GM12864 (cell line): ENCODE measurements around the gene PGGHG.
A peak's percentile ranks its signal among the peaks of the same experiment; 100 is the strongest.

Experiments used
- DNase-seq: peaks from one replicate; pipeline ENCODE4 v3.0.0-alpha.2; 2011; ENCODE audit warnings: low read depth
- H3K4me3 ChIP-seq: 2 replicates; pipeline ENCODE4 v1.5.1; 2011; ENCODE audit warnings: mild to moderate bottlenecking, low read depth, low read length, control low read depth
- TF ChIP-seq, protein P1 (sequence below): IDR thresholded peaks from 2 replicates; pipeline ENCODE4 v1.5.1; 2011; ENCODE audit warnings: low read depth, mild to moderate bottlenecking, moderate library complexity, low read length, control low read depth, inconsistent platforms; ENCODE audit errors: missing control alignments

PGGHG gene

DNA sequence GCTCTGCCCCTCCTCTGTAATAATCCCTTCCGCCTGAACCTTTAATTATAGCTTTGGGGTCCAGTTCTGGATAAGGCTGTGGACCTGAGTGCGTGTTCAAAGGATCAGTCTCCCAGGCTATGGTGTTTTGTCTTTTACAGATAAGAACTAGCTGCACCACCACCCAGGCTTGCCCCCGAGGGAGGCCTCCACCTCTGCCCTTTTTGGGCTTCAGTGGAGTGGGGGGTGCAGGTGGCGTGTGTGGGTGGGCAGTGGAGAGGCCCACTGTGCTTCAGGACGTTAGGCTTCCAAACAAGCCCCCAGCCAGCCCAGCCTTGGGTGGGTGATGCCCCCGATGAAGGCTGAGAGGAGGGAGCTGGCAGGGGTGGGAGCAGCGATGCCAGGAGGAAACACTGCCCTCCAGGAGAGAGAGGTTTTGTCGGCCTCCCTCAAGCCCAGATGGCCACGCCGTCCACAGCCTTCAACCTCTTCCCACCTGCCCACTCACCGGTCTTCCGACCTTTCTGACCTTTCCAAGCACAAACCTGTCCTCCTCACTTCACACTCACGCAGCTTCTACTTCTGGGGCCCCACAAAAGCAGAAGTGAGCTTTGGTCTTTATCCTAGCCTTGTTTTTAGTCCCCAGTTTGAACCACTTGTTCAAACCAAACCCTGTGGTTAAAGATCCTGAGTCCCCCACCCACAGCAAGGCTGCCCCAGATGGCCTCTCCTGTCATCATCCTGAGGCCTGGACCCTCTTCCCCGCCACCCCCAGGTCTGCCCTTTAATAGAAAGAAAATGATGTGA lies 31.8 kb upstream of the PGGHG start:
- DNase-seq: no peak
- no peak overlapping the region for H3K4me3 ChIP-seq
- TF ChIP-seq, protein P1, sequence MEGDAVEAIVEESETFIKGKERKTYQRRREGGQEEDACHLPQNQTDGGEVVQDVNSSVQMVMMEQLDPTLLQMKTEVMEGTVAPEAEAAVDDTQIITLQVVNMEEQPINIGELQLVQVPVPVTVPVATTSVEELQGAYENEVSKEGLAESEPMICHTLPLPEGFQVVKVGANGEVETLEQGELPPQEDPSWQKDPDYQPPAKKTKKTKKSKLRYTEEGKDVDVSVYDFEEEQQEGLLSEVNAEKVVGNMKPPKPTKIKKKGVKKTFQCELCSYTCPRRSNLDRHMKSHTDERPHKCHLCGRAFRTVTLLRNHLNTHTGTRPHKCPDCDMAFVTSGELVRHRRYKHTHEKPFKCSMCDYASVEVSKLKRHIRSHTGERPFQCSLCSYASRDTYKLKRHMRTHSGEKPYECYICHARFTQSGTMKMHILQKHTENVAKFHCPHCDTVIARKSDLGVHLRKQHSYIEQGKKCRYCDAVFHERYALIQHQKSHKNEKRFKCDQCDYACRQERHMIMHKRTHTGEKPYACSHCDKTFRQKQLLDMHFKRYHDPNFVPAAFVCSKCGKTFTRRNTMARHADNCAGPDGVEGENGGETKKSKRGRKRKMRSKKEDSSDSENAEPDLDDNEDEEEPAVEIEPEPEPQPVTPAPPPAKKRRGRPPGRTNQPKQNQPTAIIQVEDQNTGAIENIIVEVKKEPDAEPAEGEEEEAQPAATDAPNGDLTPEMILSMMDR: no peak

GRCh38 chr11:257766-258493 lies 31.0 kb upstream of the PGGHG start:
- TF ChIP-seq, protein P1: peak; percentile 50
- no peak overlapping the region for H3K4me3 ChIP-seq
- DNase-seq: no peak

- no peak overlapping the region for H3K4me3 ChIP-seq
- TF ChIP-seq, protein P1: no peak
- DNase-seq: no peak
These were observed 29.5 kb upstream of the PGGHG start for GRCh38 chr11:259413-259812.

DNA sequence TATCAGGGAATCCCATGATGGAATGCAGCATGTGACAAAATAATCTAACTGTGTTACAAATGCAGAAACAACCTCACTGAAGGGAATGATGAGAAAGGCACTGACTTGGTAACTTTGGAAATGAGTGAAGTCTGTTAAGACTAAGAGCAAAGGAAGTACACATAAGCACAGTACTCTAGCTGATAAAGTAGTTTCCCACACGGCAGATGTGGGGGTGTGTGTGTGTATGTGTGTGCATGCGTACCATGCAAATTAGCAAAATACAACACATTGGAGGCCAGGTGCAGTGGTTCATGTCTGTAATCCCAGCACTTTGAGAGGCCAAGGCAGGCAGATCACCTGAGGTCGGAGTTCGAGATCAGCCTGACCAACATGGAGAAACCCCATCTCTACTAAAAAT lies 27.3 kb upstream of the PGGHG start:
- H3K4me3 ChIP-seq: no peak overlapping the region
- TF ChIP-seq, protein P1: no peak
- DNase-seq: no peak

DNA sequence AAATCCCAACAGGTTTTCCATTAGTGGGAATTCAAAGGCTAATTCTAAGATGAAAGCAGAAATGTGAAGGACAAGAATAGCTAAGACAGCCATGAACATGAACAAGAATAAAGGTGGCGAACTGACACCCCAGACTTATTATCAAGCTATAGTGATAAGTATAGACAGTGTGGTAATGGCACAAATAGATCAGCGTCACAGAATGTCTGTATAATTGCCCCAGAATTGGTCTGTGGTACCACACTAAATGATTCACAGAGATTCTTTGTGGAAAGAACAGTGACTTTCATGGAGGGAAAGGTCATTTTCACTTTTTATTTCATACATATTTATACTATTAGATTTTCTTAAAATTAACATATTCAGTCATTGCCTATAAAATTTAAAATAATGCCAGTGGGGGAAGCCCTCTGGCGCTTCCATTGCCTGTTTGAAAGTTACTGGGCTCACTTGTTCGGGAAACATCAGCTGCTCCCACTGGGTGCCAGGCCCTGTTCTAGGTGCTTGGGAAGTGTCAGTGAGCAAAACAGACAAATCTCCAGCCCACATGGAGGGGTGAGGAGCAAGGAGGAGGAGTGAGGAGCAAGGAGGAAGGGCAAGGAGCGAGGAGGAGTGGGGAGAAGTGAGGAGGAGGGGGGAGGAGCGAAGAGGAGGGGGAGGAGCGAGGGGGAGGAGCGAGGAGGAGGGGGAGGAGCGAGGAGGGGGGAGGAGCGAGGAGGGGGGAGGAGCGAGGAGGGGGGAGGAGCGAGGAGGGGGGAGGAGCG lies 22.1 kb upstream of the PGGHG start:
- no peak for DNase-seq
- TF ChIP-seq, protein P1: no peak
- H3K4me3 ChIP-seq: no peak overlapping the region

DNA sequence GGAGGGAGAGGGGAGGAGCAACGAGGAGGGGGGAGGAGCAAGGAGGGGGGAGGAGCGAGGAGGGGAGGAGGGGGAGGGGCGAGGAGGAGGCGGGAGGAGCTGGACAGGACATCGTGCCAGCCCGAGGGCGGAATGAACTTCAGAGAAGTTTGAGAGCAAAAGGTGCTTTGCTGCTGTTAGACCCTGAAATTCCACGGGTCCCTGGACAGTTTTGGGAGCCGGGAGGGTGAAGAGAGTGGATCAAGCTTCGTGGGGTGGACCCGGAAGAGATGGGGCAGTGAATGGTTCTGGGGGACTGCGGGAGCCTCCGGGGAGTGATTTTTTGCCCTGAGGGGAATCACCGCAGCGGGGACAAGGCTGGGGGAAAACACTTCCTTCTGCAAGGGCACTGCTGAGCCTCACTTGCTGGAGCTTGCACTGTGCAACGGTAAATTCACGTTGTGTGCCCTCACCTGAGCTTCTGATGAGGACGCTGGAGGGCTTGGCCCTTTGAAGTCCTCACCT lies 21.4 kb upstream of the PGGHG start:
- TF ChIP-seq, protein P1: no peak
- peak overlapping the region; percentile 72 for H3K4me3 ChIP-seq
- DNase-seq: no peak

DNA sequence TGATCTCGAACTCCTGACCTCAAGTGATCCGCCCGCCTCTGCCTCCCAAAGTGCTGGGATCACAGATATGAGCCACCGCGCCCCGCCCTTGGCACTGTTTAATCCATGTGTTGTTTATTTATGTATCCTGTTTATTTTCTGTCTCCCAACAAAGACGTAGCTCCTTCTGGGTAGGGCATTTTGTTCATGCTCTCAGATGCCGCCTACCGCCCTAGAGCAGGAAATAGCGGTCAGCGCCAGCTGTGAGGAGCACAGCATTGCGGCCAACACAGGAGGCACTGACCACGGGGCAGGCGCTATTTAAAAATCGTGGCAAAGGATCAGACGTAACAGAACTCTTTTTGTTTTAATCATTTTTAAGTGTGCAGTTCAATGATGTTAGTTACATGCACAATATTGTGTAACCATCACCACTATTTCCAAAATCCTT lies 20.2 kb upstream of the PGGHG start:
- H3K4me3 ChIP-seq: peak overlapping the region; percentile 72
- DNase-seq: peak; percentile 63
